Glomerular visceral epithelial cell (primary cell): Measurements from ENCODE around the gene FBXO7.

Experiments used
- DNase-seq: peaks from one replicate; pipeline ENCODE4 v3.0.0-alpha.2; 2016; ENCODE audit errors: extremely low spot score

The FBXO7 gene

DNA sequence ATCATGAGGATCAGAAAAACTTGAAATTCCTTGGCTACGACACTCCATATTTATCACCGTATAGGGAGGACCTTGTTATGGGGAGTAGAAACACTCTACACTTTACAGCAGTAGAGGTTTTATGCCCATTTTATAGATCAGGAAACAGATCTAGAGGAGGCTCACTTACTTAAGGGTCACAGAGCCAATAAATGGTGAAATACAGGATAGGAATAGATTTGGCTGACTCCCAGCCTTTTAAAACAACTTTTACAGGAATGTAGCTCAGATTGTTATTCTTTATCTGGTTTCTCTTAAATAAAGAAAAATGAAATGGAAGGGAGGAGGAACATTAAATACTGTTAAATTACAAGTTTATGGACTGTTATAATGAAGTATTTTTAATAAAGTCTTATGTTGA, 14.8 kb downstream of the FBXO7 start:
- no peak for DNase-seq

DNA sequence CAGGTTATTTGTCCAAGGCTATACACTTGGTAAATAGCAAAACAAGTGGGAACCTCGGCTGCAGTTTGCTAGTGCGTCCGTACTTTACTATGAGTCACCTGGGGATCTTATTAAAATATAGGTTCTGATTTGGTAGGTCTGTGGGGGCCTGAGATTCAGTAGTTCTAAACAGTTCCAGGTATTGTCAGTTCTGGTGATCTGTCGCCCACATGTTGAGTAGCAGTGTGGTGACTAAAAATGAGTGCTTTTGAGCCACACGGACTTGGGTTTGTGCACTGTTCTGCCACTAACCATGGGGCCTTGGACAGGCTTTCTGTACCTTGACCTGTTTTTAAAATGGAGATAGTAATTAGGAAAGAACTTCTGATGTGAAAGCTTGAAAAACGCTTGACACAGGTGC, 15.7 kb downstream of the FBXO7 start:
- no peak for DNase-seq

DNA sequence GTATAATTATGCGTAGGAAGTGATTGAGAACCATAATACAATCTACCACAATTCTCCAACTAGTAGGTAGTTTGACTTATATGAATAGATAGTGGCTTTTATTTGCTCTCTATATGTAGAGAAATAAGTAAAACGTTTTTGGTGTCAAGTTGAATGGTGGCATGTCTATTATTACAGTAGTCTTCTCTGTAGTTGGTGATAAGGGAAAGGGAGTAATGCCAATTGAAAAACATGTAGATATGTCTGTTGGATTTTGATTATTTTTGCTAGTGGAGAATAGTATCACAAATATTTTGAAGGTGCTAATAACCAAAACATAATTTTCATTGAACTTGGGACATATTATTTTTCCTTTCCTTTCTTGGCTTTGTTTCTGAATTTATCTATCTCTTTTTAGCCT, 17.5 kb downstream of the FBXO7 start:
- no peak for DNase-seq

GRCh38 chr22:32493551-32493950, 18.9 kb downstream of the FBXO7 start:
- no peak for DNase-seq

DNA sequence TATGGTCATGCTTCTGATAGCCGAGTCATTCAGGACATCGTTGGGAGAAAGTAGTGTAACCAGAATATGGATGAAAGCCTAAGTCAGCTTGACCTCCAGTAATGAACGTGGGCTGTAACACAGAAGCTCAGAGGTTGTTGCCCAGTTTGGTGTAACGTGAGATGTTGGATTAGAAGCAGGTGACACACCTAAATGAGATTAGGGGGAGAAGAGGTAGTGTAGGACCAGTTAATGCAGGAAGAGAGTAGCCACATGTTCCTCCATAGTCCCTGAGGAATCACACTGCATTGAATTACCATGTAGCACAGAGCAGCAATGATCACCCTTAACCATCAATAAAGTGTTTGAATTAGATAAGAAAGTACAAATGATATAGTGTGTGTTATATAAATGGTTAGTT, 20.4 kb downstream of the FBXO7 start:
- no peak for DNase-seq

- DNase-seq, result no peak
Observed at GRCh38 chr22:32499666-32500065, 25.1 kb downstream of the FBXO7 start.

DNA sequence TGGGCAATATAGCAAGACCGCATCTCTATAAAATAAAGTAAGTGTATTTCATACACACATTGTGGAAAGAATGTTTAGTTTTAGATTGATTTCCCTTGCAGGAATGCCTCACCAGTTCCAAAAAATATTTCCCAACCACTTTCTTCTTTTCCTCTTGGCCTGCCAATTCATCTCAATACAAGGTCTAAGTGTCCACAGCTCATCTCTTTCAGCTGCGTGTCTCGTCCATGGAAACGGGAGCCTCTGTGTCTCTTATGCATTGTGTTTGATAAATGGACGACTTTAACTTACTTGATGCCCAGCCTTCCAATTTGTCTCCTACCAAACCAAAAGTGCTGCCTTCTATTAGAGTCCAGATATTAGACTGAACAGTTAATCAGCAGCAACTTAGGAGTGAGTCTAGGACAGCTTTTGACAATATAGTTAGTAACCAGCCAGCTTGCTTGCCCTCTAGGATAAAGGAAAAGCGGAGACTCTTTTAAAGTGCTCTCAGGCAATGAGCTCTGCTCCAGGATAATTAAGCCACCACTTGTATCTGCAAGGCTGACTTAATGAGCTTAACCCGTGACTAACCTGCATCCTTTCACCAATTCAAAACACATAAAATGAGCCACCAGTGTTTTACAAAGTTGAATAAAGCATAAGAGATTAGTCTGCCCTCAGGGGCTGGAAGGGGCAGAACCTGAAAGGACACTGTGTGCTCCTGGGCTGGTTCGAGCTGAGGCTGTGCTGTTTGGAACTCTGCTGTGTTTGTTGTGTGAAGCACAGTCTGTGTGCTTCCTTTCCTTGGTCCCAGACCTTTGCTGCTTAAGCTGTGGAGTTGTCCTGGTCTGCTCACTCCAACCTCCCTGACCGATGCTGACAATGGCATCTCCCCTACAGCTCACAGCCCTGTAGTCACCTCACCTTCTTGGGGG, 27.5 kb downstream of the FBXO7 start:
- DNase-seq, result no peak

- no peak for DNase-seq
Observed at GRCh38 chr22:32509045-32509444, 34.4 kb downstream of the FBXO7 start.

DNA sequence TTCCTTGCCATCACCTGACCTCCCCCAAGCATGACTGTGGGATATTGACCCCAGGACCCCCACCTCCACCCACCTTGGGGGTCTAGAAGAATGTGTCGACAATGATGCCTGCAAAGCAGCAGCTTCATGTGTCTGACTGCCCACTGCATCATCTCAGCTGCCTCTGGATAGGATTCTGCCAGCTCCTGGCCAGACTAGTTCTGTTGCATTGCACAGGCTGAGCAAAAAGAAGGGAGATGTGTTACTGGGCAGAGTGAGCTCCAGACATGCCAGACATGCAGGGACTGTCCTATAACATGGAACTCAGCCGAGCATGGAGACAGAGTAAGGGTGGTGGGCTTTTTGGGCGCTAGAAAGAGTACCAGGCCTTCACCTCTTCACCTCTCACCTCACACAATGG, 36.7 kb downstream of the FBXO7 start:
- no peak for DNase-seq

DNA sequence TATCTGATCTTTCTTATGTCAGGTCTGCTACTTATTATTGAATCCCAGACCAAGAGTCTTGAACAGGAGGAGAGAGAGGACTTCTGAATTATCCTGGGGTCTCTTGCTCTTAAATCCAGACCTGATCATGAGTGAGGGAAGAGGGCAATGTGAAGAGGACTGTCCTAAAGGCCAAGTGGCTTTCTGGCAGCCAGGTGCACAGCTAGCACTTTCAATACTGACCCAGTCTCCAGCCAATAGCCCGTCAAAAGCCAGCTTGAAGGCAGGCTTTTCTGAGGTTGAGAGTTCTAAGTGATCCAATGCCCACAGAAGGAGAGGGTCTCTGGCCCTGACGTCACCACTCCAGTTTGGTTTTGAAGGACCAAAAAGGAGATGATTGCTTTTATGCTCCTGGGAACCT, 37.2 kb downstream of the FBXO7 start:
- no peak for DNase-seq

DNA sequence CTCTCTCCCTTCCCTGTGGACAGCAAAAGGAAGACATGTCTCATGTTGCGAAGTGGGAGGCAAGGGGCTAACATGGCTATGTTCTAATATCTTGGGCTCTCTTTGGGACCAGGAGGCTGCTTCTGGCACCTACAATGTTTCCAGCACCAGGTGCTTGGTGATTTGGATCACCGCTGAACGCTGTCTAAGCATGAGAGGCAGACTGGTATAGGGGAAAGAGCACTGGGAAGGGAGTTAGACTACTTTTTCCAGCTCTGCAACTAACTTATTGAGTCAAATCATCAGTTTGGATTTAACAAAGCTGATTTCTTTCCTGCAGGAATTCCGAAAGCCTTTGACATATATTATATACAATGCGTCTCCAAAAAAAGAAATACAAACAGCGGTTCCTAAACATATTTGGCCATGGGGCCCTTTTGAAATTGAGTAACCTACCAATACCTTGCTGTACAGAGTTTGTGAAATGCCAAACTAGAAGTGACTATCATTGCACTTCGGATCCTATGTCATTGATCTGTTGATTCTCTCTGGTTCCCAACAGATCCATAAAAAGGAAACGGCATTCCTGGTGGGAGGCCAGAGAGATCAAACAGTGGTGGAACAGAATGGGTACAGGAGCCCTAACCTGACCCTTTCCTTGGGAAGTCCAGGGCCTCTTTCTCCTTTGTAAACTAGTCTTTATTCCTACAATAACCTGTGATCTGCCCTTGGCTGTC, 37.8 kb downstream of the FBXO7 start:
- no peak for DNase-seq

DNA sequence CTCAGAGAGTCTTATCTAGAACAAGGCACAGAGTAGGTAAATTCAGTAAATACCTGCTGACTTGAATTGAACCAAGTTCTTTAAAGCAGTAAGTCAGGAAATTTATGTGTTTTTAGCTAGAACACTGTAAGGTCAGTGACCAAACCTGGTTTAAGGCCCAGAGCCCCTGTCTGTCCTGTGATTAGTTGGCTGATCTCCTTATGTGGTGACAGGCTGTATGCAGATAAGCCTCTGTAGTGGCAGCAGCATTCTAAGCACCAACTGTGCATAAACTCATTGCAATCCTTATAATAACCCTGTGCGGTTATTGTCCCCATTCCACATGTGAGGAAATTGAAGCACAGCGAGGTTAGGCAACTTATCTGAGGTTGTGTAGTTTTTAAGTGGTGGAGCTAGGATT, 40.5 kb downstream of the FBXO7 start:
- no peak for DNase-seq

- no peak for DNase-seq
Observed at GRCh38 chr22:32517488-32517887, 42.9 kb downstream of the FBXO7 start.

- DNase-seq, result no peak
Observed at GRCh38 chr22:32517921-32518320, 43.3 kb downstream of the FBXO7 start.

- no peak for DNase-seq
Observed at GRCh38 chr22:32518381-32518780, 43.8 kb downstream of the FBXO7 start.

- no peak for DNase-seq
Observed at GRCh38 chr22:32518848-32519247, 44.2 kb downstream of the FBXO7 start.

DNA sequence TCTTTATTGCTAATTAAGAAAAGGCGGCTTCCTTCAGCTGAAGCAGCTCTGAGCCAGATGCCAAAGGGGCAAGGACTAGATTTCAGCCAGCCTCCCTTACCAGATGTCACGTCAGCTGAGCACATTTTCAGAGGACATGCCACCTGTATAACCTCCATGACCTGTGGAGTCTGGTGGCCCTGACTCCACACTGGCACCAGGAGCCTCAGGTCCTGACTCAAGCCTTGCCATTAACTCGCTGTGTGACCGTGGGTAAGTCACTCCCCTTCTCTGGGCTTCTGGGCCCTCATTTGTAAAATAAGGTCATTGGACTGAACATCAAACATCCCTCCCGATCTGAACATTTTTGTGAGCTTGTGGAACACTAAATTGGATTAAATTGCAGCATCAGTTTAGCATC, 46.0 kb downstream of the FBXO7 start:
- DNase-seq, result no peak

DNA sequence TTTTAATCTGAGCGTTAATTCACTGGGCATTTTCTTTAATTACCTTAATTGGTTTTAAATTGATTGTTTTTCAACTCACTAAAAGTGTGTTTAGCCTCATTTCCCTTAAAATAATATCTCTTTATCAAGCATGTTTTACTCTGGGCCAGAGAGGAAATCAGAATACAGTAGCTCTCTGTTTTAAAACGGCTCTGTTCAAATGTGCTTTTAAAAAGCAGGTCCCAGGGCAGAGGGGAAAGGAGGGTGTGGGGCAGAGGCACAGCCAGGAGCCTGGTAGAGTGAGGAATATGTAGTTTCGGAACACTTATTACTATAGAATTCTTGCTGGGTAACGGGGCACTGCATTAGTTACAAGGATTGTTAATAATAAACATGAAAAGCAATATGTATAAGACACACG, 47.6 kb downstream of the FBXO7 start:
- no peak for DNase-seq

GRCh38 chr22:32527756-32528155, 53.1 kb downstream of the FBXO7 start:
- DNase-seq, result no peak

DNA sequence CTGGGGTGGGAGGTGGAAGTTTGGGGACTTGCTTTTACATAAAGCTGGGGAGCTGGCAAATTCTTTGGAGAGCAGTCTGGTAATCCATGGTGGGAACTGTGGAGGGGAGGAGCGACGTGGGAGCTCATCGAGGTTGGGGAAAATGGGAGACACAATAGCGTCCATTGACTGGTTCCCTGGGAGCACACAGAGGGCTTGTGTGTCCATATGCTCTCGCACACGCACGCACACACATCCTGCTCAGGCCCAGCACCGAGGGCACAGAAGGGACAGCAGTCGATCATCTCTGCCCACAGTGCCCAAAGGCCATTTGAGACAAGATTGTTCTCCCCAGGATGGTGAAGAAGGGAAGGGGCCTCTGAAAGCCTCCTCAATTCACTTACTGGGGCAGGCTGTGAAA, 53.7 kb downstream of the FBXO7 start:
- DNase-seq, result no peak

- peak; percentile 64 for DNase-seq
Observed at GRCh38 chr22:32528984-32529982, 54.7 kb downstream of the FBXO7 start.

GRCh38 chr22:32531228-32531627, 56.6 kb downstream of the FBXO7 start:
- no peak for DNase-seq
